ENCODE results near the gene PEPD.
"Not testable (repeated sequence)": the region's sequence is repeated elsewhere in the genome, so short reads cannot be mapped to it uniquely, and the experiment has no call there.

PEPD gene

DNA sequence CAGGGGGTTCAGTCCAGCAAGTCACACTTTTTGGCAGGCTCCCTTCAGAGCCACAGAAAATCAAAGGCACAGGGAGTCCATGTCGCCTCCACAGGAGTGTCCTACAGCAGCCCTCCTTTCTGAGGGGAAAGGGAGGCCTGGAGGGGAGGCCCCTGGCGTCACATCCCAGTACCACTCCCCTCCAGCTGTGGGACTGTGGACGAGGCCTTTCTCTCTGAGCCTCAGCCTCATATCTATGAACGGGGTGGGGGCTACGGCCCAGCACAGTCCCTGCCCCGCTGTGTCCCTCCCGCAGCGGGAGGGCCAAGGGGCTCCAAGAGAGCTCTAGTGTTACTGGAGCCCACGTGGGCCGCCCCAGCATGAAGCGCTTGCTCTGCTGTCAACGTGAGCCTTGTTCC, 23.8 kb downstream of the PEPD start:
- TF ChIP-seq, protein P1, sequence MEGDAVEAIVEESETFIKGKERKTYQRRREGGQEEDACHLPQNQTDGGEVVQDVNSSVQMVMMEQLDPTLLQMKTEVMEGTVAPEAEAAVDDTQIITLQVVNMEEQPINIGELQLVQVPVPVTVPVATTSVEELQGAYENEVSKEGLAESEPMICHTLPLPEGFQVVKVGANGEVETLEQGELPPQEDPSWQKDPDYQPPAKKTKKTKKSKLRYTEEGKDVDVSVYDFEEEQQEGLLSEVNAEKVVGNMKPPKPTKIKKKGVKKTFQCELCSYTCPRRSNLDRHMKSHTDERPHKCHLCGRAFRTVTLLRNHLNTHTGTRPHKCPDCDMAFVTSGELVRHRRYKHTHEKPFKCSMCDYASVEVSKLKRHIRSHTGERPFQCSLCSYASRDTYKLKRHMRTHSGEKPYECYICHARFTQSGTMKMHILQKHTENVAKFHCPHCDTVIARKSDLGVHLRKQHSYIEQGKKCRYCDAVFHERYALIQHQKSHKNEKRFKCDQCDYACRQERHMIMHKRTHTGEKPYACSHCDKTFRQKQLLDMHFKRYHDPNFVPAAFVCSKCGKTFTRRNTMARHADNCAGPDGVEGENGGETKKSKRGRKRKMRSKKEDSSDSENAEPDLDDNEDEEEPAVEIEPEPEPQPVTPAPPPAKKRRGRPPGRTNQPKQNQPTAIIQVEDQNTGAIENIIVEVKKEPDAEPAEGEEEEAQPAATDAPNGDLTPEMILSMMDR (IDR thresholded peaks at IDR 0.05; ENCODE audit: extremely low read depth, missing control alignments) = no peak
- no peak for DNase-seq (ENCODE audit: low spot score)

DNA sequence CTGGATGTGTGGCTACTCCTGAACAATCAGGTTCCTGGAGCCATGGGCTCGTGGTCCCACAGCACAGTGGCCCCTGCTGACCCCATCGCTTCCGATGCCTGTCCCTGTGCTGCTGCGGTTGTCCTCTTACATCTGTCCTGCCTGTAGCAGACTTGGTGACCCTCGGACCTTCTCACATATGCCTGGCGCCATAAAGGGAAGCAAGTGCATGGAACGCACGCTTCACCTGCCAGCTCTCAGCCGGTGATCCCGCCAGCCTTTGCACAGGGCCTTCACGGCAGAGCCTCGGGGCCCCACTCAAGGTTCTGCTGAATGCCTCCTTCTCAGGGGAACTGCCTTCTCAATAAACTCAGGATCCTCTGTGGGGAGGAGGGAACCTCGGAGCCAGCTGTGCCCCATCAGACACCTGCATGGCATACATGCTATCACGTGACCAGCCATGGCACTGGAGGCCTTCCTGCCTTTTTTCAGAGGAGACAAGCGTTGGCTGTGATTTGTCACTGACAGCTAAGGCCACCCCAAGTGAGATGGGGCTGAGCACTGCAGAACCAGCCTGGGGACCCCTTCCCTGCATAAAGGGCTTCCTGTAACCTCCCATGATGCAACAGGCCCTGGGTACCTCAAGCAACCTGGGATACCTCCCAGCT, 24.3 kb downstream of the PEPD start:
- TF ChIP-seq, protein P1 (IDR thresholded peaks at IDR 0.05; ENCODE audit: extremely low read depth, missing control alignments) = no peak
- no peak for DNase-seq (ENCODE audit: low spot score)

DNA sequence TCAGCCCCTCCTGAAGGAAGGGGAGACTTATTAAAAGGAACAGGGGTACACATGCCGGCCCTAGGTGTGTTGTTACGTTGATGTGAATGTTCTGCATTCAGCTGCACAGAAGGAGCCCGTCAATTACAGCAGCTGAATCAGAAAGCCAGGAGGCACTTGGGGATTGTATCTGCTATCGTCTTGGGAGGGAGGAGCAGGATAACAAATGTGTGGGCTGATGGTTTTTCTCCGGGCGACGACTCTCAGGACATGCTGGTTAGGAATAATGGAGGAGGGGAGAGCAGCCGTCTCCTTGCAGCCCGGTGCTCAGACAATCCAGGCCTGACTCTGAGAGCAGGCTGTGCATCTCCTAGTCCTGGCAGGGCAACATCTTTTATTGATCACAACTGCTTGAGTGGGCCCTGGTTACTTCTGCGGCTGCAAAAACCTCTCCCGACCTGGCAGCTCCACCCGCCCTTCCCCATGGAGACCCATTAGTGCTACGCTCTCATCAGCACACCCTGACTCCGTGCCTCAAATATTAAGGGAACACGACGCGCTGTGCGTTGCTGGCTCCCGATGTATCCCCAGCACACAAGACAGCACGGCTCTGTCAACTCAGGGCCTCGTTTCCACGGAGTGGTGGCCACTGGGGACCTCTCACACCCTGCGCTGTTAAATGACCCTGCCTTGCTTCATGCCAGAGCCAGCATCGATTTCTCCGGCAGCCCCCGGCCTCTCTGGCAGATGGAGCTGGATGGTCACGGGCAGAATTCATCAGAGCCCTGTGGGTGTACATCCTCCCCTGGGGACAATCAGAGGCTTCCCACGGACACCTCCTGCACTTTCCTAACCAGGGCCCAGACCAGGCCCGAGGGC, 25.3 kb downstream of the PEPD start:
- TF ChIP-seq, protein P1 (IDR thresholded peaks at IDR 0.05; ENCODE audit: extremely low read depth, missing control alignments) = no peak

GRCh38 chr19:33493401-33494275, 28.0 kb downstream of the PEPD start:
- TF ChIP-seq, protein P1 (IDR thresholded peaks at IDR 0.05; ENCODE audit: extremely low read depth, missing control alignments) = no peak
- no peak for DNase-seq (ENCODE audit: low spot score)

More for the DNA sequence above, 25.3 kb downstream of the PEPD start:
- no peak for DNase-seq (ENCODE audit: low spot score)

DNA sequence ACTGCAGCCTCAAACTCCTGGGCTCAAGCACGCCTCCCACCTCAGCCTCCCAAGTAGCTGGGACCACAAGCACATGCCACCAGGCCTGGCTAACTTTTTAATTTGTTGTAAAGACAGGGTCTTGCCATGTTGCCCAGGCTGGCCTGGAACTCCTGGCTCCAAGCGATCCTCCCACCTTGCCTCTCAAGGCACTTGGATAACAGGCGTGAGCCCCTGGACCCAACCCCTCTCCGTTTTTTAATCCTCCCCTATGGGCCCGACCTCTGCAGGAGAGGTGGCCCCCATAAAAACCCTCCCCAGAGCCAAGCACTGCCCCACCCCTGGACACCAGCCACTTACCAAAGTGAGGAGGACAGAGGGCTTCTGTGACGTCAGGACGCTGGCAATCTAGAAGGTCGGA, 28.6 kb downstream of the PEPD start:
- no peak for DNase-seq (ENCODE audit: low spot score)
- TF ChIP-seq, protein P1 (IDR thresholded peaks at IDR 0.05; ENCODE audit: extremely low read depth, missing control alignments) = no peak

GRCh38 chr19:33492090-33492489, 29.5 kb downstream of the PEPD start:
- no peak for DNase-seq (ENCODE audit: low spot score)
- TF ChIP-seq, protein P1 (IDR thresholded peaks at IDR 0.05; ENCODE audit: extremely low read depth, missing control alignments) = no peak

GRCh38 chr19:33490596-33490995, 31.0 kb downstream of the PEPD start:
- not testable (repeated sequence) for DNase-seq (ENCODE audit: low spot score)
